BE2C (cell line): ENCODE measurements around the gene FOXA2.

Source experiments
- DNase-seq: peaks from one replicate; pipeline ENCODE4 v3.0.0-alpha.2; 2020
- H3K27me3 ChIP-seq: fragments of 250-450 bp; sonication (Bioruptor Pico); 2 replicates; pipeline ENCODE4 v1.5.1; 2020; ENCODE audit warnings: mild to moderate bottlenecking
- H3K36me3 ChIP-seq: fragments of 250-450 bp; sonication (Bioruptor Pico); 2 replicates; pipeline ENCODE4 v1.5.1; 2020; ENCODE audit warnings: mild to moderate bottlenecking
- H3K4me1 ChIP-seq: fragments of 250-450 bp; sonication (Bioruptor Pico); 2 replicates; pipeline ENCODE4 v1.5.1; 2020
- H3K4me3 ChIP-seq: 2 replicates; pipeline ENCODE4 v1.5.1; 2011; ENCODE audit warnings: low read depth, low read length
- H3K9me3 ChIP-seq: fragments of 250-450 bp; sonication (Bioruptor Pico); 2 replicates; pipeline ENCODE4 v1.5.1; 2020
- CTCF ChIP-seq: IDR thresholded peaks from 2 replicates; pipeline ENCODE4 v1.5.1; 2012; ENCODE audit warnings: mild to moderate bottlenecking, low read depth, low read length

The FOXA2 gene

GRCh38 chr20:22575087-22575721, 9.2 kb downstream of the FOXA2 start:
- TF ChIP-seq CTCF, result no peak
- H3K4me3 ChIP-seq, result no peak overlapping the region
- H3K27me3 ChIP-seq, result peaks cover 46% of the 10 kb centered on the region
- no peaks in the 10 kb centered on the region for H3K36me3 ChIP-seq
- DNase-seq, result no peak
- no peaks in the 10 kb centered on the region for H3K9me3 ChIP-seq
- H3K4me1 ChIP-seq, result no peaks in the 10 kb centered on the region

GRCh38 chr20:22574545-22575086, 9.8 kb downstream of the FOXA2 start:
- Histone ChIP-seq H3K4me1 (no peaks in the 10 kb centered on the region), H3K4me3 (no peak overlapping the region), H3K36me3 (no peaks in the 10 kb centered on the region), H3K9me3 (no peaks in the 10 kb centered on the region), H3K27me3 (peaks cover 44% of the 10 kb centered on the region)
- no peak for TF ChIP-seq CTCF
- no peak for DNase-seq

GRCh38 chr20:22572491-22572890, 11.9 kb downstream of the FOXA2 start:
- TF ChIP-seq CTCF, result no peak
- Histone ChIP-seq H3K27me3 (peaks cover 48% of the 10 kb centered on the region), H3K9me3 (no peaks in the 10 kb centered on the region), H3K36me3 (no peaks in the 10 kb centered on the region), H3K4me1 (no peaks in the 10 kb centered on the region), H3K4me3 (no peak overlapping the region)
- DNase-seq, result no peak

- DNase-seq, result no peak
- H3K9me3 ChIP-seq, result no peaks in the 10 kb centered on the region
- peaks cover 48% of the 10 kb centered on the region for H3K27me3 ChIP-seq
- no peaks in the 10 kb centered on the region for H3K36me3 ChIP-seq
- no peaks in the 10 kb centered on the region for H3K4me1 ChIP-seq
- H3K4me3 ChIP-seq, result no peak overlapping the region
- TF ChIP-seq CTCF, result no peak
Measured at GRCh38 chr20:22572023-22572422, 12.3 kb downstream of the FOXA2 start.

GRCh38 chr20:22569353-22569752, 15.0 kb downstream of the FOXA2 start:
- H3K4me1 ChIP-seq, result no peaks in the 10 kb centered on the region
- H3K36me3 ChIP-seq, result no peaks in the 10 kb centered on the region
- TF ChIP-seq CTCF, result no peak
- H3K4me3 ChIP-seq, result no peak overlapping the region
- peaks cover 48% of the 10 kb centered on the region for H3K27me3 ChIP-seq
- no peaks in the 10 kb centered on the region for H3K9me3 ChIP-seq
- DNase-seq, result no peak

GRCh38 chr20:22568872-22569344, 15.5 kb downstream of the FOXA2 start:
- Histone ChIP-seq H3K36me3 (no peaks in the 10 kb centered on the region), H3K4me1 (no peaks in the 10 kb centered on the region), H3K9me3 (no peaks in the 10 kb centered on the region), H3K4me3 (no peak overlapping the region), H3K27me3 (peaks cover 48% of the 10 kb centered on the region)
- no peak for TF ChIP-seq CTCF
- no peak for DNase-seq
